GM18907 (cell line): ENCODE data around the gene PRXL2C.
A peak's percentile ranks its signal among the peaks of the same experiment; 100 is the strongest.
"Not testable (repeated sequence)": the region's sequence is repeated elsewhere in the genome, so short reads cannot be mapped to it uniquely, and the experiment has no call there.

ENCODE experiments used
- ATAC-seq: cut with Tn5 transposase; IDR thresholded peaks from one replicate; pipeline ENCODE4 v1.9.1; 2021; ENCODE audit warnings: mild to moderate bottlenecking, moderate library complexity; ENCODE audit not compliant: unreplicated experiment

Gene PRXL2C

DNA sequence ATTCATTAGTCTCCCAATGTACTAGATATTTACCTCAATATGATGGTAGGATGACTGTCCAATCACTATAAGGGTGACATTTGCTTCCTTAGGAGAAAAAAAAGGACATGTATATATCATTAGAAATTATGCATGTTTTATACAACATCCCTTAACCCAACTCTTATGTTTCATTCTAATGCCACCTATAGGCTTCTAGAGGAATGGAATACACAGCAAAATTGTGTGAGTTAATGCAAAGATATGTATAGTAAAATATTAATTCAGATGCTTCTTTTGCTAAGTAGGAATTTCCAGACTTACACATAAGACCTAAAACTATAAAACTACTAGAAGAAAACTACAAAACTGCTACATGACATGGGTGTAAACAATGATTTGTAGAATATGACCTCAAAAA, 3.5 kb downstream of the PRXL2C start:
- no peak for ATAC-seq

DNA sequence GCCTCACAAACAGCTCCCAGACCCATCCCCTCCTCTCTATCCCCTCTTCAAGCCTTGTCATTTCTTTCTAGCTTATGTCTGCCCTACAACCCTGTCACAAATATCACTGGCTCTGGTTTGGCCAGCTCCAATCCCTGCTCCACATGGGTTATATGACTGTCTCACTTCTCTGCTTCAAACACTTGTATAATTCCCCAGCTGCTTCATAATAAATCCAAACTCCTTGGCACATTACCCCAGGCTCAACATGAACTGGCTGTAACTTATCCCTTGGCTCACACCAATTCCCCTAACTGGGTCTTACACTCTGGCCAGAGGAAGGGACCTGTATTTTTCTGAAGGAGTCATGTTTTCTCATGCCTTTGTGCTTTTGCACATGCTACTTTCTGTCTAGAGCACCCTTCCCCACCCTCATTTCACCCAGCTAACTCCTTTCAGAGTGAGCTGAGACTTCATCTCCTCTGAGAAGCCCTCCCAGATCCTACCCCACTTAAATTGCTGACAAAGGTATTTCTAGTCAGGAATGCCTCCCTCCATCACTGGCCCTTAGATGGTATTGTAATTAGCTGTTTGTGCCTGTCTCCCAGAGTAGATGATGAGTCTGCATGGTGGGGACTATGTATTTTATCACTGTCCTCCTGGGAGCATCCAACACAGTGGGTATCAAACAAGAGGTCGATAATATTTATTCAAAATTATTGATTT, 5.3 kb downstream of the PRXL2C start:
- ATAC-seq = no peak

DNA sequence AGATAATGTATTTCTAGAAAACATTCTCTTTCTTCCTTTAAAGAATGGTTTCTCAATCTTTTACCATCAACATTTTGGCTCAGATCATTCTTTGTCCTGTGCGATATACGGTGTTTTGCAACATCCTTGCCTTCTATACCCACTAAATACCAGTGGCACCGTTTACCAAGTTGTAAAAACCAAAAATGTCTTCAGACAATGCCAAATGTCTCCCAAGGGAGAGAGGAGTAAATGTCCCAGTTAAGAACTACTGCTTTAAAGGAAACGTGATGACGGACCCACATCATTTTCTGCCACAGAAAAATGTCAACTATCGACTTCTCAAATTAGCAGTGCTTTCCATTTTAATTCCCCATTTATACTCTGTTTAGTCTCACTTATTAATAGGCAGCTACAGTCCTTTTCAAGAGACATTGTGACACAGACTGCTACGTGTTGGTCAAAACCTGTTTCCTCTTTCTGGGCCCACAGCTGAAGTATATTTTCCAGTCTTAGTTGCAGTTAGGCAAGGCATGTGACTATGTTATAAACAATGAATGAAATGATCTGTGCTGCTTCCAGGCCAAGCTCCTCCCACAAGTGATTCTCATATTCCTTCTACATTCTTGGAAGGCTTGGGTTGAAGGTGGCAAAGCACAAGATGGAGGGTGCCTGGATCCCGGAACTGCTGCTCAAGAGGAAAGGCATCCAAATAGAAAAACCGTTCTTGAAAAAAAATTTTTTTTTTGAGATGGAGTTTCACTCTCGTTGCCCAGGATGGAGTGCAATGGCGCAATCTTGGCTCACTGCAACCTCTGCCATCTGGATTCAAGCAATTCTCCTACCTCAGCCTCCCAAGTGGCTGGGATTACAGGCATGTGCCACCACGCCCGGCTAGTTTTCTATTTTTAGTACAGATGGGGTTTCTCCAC, 8.8 kb downstream of the PRXL2C start:
- ATAC-seq = no peak

DNA sequence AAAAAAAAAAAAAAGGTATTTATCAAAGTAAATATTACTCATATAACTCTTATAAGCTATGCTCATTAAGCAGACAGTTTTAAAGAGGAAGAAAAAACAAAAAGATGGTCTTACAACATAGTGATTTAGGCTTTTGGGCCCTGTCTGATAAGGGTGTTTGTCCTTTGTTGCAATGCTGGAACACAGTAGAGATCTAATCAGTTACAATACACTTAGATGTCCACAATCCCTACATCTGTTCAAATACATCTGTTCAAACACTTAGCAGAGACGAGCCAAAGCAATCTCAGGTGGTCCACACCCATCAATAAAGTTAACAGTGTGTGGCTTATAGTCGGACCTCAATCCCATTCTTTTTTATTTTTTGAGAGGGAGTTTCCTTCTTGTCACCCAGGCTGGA, 11.0 kb downstream of the PRXL2C start:
- no peak for ATAC-seq

DNA sequence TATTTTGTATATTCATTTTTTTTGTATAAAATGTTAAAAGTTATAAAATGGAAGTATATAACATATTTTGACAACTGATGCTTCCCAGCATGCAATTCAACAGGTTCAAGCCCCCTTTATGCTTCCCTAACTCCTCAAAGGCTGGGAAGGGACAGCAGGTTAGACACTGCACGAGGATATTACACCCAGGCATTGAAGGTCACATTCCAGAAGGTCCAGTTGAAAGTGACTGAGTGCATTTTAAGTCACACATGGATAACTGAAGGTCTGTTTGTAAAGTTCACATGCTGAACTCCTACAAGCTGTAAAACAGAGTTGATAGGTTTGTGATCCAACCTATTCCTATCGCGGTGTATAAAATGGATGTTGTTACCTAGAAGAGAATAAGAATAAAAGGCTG, 13.6 kb downstream of the PRXL2C start:
- ATAC-seq = no peak

DNA sequence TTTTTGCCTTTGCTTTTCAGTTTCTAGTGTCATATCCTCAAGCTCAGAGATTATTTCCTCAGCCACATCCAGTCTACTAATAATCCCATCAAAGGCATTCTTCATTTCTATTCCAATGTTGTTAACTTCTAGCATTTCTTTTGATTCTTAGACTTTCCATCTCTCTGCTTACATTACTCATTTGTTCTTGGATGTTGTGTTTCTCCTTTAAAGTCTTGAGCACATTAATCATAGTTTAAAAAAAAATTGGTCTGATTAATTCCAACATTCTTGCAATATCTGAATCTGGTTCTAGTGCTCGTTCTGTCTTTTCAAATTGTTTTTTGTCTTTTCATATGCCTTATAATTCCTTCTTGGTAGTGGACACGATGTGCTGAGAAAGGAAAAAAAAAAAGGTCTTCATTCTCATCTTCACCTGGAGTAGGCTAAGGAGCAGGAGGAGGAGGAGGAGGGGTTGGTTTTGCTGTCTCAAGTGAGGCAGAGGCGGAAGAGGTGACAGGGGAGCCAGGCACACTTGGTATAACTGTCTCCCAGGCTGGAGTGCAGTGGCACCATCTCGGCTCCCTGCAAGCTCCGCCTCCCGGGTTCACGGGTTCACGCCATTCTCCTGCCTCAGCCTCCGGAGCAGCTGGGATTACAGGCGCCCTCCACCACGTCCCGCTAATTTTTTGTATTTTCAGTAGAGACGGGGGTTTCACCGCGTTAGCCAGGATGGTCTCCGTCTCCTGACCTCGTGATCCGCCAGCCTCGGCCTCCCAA, 16.3 kb downstream of the PRXL2C start:
- no peak for ATAC-seq

DNA sequence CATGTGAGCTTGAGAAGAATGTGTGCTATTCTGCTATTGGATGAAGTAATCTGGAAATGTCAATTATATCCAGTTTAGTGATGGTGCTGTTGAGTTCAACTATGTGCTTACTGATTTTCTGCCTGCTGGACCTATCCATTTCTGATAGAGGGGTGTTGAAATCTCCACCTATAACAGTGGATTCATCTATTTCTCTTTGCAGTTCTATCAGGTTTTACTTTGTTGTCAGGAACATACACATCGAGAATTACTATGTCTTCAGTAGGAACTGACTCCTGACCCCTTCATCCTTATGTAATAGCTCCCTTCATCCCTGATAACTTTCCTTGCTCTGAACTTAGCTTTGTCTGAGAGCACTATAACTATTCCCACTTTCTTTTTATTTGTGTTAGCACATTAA, 18.7 kb downstream of the PRXL2C start:
- no peak for ATAC-seq

DNA sequence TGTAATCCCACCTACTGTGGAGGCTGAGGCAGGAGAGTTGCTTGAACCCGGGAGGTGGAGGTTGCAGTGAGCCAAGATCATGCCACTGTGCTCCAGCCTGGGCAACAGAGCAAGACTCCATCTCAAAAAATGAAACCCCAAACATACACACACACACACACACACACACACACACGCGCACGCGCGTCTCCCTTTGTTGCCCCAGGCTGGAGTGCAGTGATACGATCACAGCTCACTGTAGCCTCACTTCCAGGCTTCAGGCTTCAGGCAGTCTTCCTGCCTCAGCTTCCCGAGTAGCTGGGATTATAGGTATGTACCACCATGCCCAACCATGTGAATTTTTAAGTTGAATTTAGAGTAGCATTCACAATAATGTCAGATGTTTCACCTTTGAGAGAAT, 21.5 kb downstream of the PRXL2C start:
- ATAC-seq = not testable (repeated sequence)

DNA sequence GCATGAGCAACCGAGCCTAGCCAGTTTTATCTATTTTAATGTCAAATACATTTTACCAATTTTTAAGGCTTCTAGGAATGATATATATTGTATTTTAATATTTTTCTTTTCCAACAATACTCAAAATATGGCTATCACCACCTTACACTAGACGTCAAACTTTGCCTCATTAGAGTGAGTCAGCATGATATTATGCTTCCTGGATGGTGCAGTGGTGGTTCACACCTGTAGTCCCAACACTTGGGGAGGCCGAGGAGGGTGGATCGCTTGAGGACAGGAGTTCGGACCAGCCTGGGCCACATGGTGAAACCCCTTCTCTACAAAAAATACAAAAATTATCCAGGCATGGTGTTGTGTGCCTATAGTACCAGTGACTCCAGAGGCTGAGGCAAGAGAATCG, 28.2 kb downstream of the PRXL2C start:
- no peak for ATAC-seq

DNA sequence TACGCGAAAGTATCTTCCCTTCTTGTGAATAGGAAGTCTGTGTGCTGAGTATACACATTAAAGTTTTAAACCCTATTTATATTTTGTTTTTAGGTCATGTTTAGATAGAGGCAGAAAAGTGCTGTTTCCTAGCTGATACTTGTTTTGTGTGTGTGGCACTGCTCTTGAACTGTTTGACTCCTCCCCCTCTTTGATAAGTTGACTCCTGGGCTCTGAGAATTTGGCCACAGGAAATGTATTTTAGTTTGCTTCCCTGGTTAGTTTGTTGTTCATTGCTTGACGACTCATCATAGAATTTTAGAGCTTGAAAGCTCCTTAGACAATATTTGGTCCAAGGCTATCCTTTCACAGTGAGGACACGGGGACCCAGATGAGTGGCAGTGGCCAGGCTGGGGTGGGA, 33.5 kb downstream of the PRXL2C start:
- ATAC-seq = no peak

DNA sequence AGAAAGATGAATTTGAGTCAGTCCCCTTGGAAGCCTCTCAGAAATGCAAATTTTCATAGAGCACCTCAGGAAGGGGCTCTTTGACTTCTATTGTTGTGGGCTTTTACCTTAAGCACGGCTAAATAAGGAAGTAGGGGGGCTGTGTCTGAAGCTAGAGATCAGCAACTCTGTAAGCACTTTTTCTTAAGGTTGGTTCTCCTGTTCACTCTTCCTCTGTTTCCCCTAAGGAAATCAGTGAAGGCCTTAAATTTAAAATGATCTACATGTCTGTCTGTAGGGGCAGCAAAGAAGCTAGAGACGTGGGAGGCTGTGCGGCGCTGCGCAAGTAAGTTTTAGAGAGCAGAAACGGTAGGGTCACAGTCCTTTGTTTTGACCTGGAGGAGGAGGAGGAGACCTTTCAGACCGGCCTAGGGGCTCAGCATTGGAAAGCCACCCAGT, 34.3 kb downstream of the PRXL2C start:
- no peak for ATAC-seq

DNA sequence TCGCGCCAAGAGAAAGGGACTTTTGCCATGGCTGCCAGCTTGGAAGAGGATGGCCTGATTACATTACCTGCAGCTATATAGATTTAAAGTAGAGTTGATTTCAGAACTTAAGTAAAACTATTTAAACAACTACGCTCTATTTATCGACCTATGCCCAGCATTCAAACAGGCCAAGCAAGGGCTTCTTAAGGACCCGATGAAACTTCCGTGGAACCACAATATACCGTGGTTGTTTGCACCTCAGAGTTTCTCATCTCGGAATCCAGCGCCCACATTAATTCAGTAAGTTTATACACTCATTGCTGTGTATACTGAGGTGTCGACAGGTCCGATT, 35.0 kb downstream of the PRXL2C start:
- ATAC-seq = no peak

DNA sequence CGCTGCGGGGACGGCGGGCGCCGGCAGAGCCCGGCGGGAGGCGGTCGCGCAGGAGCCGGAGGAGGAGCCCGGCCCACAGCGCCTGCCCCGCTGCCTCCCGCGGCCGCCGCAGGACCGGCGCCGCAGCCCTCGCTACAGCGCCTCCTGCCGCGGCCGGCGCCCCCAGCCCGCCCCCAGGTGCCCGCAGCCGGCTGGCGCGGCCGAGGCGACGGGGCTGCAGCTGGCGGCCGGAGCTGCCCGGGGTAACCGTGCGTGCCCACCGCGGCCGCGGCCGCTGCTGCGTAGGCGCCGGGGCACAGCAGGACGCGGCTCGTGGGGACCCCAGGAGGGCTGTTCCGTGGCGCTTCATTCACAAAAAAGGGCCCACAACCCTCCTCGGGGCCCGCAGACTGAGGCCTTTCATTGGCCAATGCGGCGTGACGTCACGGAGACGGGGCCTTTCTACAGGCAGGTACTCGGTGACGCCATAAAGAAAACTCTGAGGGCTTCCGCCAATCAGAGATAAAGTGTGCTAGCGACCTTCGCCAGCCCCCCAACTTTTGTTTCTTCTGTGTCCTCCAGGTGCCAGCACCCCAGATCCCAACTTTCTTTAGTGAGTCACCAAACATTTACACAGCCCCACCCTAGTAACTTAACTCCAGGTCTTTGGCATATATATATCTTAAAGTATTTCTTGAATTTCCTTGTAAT, 35.5 kb downstream of the PRXL2C start, which contains the start of gene CDC14B:
CDC14B (minus strand) TSS at position 353 of the 690 bp plus-strand sequence. CDS start 465 bp downstream, outside the sequence.
- ATAC-seq = peak; percentile 46

DNA sequence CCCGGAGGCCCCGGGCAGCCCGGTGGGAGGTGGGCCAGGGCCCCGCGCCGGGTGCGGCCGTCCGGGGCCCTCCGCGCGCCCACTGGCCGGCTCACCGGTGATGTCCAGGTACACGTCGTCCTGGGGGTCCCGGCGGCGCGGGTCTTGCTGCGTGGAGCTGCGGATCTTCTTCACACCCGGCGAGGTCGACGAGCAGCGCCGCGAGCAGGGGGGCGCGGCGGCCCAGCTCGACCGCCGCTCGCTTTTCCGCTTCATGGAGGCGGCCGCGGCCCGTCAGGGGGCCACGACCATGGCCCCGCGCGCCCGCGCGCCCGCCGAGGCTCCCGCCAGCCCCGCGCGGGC, 36.0 kb downstream of the PRXL2C start:
- no peak for ATAC-seq

DNA sequence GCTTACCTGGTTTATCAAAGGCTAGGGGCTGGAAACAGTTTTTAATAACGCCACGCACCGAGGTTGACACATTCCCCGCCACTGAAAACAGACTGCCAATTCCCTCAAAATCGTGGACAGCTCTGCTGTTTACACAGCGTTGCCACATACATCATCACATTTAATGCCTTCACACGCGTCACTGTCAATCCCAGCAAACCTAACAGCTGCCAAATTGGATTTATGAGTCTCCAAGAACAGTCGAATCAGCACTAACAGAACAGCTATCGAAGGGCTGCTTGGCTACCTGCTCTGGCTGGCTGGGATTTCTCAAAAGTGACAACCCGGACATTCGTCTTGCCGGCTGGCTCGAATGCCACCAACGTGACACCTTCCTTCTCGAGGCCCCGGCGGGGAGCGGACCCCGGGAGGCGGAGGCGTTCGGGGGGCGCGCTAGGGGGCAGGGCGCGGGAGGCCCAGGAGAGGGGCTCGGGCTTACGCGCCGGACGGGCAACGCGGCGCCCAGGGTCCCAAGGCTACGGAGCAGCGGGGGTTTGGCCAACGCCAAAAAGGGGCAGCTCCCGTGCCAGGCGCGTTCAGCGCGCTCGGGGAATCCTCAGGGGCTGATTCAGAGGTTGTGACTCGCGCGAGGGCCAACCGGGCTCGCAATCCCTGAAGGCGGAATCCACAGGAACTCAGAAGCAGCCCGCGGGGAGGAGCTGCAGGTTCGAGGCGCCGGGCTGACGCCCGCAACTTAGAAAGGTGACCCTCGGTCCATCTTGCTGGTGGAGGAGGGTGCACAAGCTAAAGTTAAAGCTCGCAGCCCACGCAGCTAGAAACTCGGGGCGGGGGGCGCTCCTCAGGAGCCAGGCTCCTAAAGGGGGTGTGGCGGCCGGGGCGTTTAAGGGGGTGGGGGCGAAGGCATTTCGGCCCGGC, 36.7 kb downstream of the PRXL2C start:
- ATAC-seq = no peak

DNA sequence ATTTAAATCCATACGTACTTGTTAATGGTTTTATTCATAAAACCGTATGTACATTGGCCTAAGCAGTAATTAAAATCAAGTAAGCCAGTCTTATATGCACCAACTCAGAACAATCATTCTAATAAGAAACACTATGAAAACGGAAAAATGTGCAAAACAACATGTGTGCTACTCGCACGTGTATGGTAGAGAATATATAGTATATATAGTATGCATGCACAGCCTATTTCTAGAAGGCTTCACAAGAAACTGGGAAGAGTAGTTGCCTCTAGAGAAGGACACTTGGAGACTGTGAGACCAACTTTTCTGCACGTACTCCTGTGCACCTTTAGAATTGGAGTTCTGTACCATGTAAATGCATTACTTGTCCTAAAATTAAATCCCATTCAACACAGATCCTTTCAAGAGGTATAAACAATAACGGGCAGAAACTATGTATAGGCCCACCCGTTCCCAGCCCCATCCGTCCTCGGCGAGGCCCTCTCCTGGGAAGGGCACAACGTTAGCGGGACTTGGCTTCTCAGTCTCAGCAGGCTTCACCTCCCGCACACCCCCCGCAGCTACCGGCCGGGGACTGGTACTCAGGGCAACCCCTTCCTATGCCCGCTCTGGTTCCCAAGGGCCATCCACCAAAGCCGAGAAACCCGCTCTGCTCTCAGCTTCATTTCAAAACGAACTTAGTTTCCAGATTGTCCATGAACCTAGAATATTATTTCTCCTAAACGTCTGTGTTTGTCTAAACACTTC, 37.5 kb downstream of the PRXL2C start:
- no peak for ATAC-seq

DNA sequence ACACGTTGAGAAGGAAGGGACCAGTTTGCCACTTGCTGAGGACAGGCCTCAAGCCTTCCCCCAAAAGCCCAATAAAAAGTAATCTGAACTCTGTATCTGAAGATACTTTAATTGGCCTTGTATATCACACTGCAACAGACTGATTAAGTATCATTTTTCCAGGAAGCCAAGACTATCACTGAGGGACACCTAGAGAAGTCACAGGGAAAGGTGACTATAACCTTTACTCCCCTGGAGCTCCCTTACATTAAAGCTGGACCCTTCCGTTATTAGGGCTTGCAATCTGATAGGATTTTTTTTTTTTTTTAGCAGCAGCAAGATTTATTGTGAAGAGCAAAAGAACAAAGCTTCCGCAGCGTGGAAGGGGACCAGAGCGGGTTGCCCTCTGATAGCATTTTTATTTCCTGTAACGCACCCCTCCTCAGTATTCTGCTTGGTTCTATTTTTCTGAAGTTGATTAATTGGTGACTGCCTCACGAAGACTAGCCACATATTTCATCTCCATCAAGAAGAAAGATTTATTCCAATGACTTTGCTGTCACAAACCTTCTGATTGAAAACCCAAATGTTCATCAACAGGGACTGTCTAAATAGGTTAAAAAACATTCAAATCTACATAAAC, 38.2 kb downstream of the PRXL2C start:
- no peak for ATAC-seq

DNA sequence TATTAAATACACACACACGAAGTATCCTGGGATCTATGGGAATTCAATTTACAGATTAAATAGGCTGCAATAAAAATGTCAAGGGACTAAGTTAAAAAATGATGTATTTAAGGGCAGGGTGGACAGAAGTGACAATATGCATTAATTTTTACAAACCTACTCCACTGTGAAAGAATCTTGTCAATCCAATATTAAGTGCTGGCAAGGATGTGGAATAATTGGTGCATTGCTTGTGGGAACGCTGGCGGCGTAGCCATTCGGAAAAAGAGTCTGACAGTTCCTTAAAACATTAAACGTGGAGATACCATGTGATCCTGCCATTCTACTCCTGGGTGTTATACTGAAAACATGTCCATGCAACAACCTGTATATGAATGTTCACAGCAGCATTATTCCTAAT, 39.7 kb downstream of the PRXL2C start:
- no peak for ATAC-seq

DNA sequence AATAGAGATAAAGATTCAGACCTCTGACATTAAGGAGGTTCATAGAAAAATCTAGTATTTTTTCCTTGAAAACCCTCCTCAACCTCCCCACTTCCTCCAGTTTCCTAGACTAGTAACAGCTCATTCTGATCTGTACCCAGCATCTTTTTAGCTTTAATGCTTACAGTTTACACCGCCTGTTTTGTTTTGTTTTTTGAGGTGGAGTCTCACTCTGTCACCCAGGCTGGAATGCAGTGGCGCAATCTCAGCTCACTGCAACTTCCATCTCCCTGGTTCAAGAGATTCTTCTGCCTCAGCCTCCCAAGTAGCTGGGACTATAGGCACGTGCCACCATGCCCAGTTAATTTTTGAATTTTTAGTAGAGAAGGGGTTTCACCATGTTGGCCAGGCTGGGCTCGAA, 40.5 kb downstream of the PRXL2C start:
- ATAC-seq = not testable (repeated sequence)
